Measurements from ENCODE around the gene SLC38A10. TPM values are rescaled to one million over a fixed set of nuclear protein-coding genes. Genes with fewer than 3 reads are reported as not detected.

SLC38A10 gene
- total and polyA plus RNA-seq, 2 of the 13 experiments (the other 11 are each of a cell fraction or from before 2014, with no cell fraction given): 23.4 to 55.8 TPM

DNA sequence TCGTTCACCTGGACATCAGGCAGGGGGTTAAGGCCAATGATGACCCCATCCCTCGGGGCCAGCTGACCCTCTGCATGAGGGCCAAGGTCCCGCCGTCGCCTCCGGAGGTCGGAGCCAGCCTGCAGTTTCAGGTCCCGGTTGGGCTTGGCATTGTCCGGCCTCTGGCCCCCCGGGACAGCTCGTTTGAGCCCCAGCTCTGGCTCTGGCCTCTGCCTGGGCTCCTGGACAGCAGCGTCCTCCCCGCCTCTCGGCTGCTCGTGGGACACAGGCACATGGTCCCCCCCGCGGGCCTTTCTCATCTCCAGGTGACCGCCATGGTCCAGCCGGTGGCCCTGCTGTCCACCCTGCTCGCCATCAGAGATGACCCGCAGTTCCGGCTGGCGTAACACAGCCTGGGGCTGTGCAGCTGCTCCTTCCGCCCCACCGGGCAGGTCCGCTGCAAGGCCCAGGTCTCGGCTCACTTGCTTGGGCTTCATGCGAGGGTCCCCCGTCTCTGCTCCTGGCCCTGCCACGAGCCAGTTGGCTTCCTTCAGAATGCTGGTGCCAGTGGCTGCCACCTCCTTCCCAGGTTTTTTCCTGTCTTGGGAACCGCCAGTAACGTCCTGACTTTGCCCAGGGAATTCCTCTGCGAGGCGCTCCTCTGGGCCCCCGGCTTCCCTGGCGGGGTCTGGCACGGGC is 49.3 kb downstream of the SLC38A10 start (continued):
- TF ChIP-seq, protein P1, sequence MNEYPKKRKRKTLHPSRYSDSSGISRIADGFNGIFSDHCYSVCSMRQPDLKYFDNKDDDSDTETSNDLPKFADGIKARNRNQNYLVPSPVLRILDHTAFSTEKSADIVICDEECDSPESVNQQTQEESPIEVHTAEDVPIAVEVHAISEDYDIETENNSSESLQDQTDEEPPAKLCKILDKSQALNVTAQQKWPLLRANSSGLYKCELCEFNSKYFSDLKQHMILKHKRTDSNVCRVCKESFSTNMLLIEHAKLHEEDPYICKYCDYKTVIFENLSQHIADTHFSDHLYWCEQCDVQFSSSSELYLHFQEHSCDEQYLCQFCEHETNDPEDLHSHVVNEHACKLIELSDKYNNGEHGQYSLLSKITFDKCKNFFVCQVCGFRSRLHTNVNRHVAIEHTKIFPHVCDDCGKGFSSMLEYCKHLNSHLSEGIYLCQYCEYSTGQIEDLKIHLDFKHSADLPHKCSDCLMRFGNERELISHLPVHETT (CRISPR knock-in tag; conservative IDR thresholded peaks at IDR 0.05): 0 out of 2 replicates have a peak, but pooled peaks have one; percentile 34
- TF ChIP-seq EHMT2 (IDR thresholded peaks at IDR 0.05; ENCODE audit: borderline replicate concordance, low read depth, low read length) (no peak), ZSCAN21 (CRISPR knock-in tag; IDR thresholded peaks at IDR 0.05; ENCODE audit: borderline replicate concordance) (no peak), ZNF260 (CRISPR knock-in tag; IDR thresholded peaks at IDR 0.05; ENCODE audit: borderline replicate concordance, low read depth) (no peak), IRF2 (CRISPR knock-in tag; IDR thresholded peaks at IDR 0.05) (no peak), ZNF382 (CRISPR knock-in tag; IDR thresholded peaks at IDR 0.05; ENCODE audit: borderline replicate concordance) (no peak), ZNF44 (CRISPR knock-in tag; IDR thresholded peaks at IDR 0.05) (no peak), ZNF383 (CRISPR knock-in tag; IDR thresholded peaks at IDR 0.05; ENCODE audit: borderline replicate concordance) (no peak), FIP1L1 (IDR thresholded peaks at IDR 0.05; ENCODE audit: borderline replicate concordance, insufficient read depth, low read depth, low read length) (no peak), RAD51 (IDR thresholded peaks at IDR 0.05; ENCODE audit: borderline replicate concordance) (no peak), ZMYM2 (CRISPR knock-in tag; IDR thresholded peaks at IDR 0.05) (0 out of 2 replicates have a peak, but pooled peaks have one; percentile 33), RBM22 (optimal IDR thresholded peaks at IDR 0.05; ENCODE audit: low read length) (no peak), GFI1 (CRISPR knock-in tag; IDR thresholded peaks at IDR 0.05; ENCODE audit: borderline replicate concordance) (no peak), ZNF143 (CRISPR knock-in tag; IDR thresholded peaks at IDR 0.05) (no peak)
- TF ChIP-seq, protein P2, sequence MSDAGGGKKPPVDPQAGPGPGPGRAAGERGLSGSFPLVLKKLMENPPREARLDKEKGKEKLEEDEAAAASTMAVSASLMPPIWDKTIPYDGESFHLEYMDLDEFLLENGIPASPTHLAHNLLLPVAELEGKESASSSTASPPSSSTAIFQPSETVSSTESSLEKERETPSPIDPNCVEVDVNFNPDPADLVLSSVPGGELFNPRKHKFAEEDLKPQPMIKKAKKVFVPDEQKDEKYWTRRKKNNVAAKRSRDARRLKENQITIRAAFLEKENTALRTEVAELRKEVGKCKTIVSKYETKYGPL (CRISPR knock-in tag; IDR thresholded peaks at IDR 0.05): no peak
- TF ChIP-seq, protein P3, sequence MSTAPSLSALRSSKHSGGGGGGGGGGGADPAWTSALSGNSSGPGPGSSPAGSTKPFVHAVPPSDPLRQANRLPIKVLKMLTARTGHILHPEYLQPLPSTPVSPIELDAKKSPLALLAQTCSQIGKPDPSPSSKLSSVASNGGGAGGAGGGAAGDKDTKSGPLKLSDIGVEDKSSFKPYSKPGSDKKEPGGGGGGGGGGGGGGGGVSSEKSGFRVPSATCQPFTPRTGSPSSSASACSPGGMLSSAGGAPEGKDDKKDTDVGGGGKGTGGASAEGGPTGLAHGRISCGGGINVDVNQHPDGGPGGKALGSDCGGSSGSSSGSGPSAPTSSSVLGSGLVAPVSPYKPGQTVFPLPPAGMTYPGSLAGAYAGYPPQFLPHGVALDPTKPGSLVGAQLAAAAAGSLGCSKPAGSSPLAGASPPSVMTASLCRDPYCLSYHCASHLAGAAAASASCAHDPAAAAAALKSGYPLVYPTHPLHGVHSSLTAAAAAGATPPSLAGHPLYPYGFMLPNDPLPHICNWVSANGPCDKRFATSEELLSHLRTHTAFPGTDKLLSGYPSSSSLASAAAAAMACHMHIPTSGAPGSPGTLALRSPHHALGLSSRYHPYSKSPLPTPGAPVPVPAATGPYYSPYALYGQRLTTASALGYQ (CRISPR knock-in tag; IDR thresholded peaks at IDR 0.05): no peak
- TF ChIP-seq, protein P4, sequence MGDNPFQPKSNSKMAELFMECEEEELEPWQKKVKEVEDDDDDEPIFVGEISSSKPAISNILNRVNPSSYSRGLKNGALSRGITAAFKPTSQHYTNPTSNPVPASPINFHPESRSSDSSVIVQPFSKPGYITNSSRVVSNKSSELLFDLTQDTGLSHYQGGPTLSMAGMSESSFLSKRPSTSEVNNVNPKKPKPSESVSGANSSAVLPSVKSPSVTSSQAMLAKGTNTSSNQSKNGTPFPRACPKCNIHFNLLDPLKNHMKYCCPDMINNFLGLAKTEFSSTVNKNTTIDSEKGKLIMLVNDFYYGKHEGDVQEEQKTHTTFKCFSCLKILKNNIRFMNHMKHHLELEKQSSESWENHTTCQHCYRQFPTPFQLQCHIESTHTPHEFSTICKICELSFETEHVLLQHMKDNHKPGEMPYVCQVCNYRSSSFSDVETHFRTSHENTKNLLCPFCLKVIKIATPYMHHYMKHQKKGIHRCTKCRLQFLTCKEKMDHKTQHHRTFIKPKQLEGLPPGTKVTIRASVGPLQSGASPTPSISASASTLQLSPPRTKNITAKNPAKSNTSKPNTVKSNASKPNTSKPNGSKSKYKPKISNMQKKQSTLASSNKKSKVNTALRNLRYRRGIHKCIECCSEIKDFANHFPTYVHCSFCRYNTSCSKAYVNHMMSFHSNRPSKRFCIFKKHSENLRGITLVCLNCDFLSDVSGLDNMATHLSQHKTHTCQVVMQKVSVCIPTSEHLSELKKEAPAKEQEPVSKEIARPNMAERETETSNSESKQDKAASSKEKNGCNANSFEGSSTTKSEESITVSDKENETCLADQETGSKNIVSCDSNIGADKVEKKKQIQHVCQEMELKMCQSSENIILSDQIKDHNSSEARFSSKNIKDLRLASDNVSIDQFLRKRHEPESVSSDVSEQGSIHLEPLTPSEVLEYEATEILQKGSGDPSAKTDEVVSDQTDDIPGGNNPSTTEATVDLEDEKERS (CRISPR knock-in tag; IDR thresholded peaks at IDR 0.05): no peak
- TF ChIP-seq, protein P5, sequence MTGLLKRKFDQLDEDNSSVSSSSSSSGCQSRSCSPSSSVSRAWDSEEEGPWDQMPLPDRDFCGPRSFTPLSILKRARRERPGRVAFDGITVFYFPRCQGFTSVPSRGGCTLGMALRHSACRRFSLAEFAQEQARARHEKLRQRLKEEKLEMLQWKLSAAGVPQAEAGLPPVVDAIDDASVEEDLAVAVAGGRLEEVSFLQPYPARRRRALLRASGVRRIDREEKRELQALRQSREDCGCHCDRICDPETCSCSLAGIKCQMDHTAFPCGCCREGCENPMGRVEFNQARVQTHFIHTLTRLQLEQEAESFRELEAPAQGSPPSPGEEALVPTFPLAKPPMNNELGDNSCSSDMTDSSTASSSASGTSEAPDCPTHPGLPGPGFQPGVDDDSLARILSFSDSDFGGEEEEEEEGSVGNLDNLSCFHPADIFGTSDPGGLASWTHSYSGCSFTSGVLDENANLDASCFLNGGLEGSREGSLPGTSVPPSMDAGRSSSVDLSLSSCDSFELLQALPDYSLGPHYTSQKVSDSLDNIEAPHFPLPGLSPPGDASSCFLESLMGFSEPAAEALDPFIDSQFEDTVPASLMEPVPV (CRISPR knock-in tag; IDR thresholded peaks at IDR 0.05): no peak

All from HepG2 (cell line).